Trophoblast cell (in vitro differentiated cells and primary cell): ENCODE results near the gene ITGA11.
A peak's percentile ranks its signal among the peaks of the same experiment; 100 is the strongest.

Experiments
- DNase-seq, 2 donors: peaks; one replicate each; pipeline ENCODE4 v3.0.0-alpha.2; 2016
- H2AFZ ChIP-seq: 2 replicates; pipeline ENCODE4 v1.6.1; 2013; ENCODE audit warnings: low read length, moderate library complexity, mild to moderate bottlenecking; ENCODE audit not compliant: insufficient read depth, poor library complexity
- H2AK5ac ChIP-seq: 2 replicates; pipeline ENCODE4 v1.6.1; 2013; ENCODE audit warnings: mild to moderate bottlenecking, low read length
- H2BK120ac ChIP-seq: 2 replicates; pipeline ENCODE4 v1.6.1; 2013; ENCODE audit warnings: low read length, mild to moderate bottlenecking, moderate library complexity; ENCODE audit not compliant: insufficient read depth, poor library complexity
- H2BK12ac ChIP-seq: 2 replicates; pipeline ENCODE4 v1.6.1; 2013; ENCODE audit warnings: mild to moderate bottlenecking, low read length, moderate library complexity
- H2BK5ac ChIP-seq: 2 replicates; pipeline ENCODE4 v1.6.1; 2013; ENCODE audit warnings: low read length, low read depth, moderate library complexity, mild to moderate bottlenecking; ENCODE audit not compliant: poor library complexity
- H3K14ac ChIP-seq: 2 replicates; pipeline ENCODE4 v1.6.1; 2013; ENCODE audit warnings: mild to moderate bottlenecking, low read length
- H3K18ac ChIP-seq: 2 replicates; pipeline ENCODE4 v1.6.1; 2013; ENCODE audit warnings: mild to moderate bottlenecking, low read length
- H3K23ac ChIP-seq: 2 replicates; pipeline ENCODE4 v1.6.1; 2013; ENCODE audit warnings: low read length
- H3K27ac ChIP-seq: 2 replicates; pipeline ENCODE4 v1.5.1; 2013; ENCODE audit warnings: low read depth, mild to moderate bottlenecking, inconsistent platforms, low read length, moderate library complexity
- H3K27me3 ChIP-seq: 2 replicates; pipeline ENCODE4 v1.6.1; 2013; ENCODE audit warnings: inconsistent platforms, mild to moderate bottlenecking, low read length, moderate library complexity; ENCODE audit not compliant: insufficient read depth
- H3K36me3 ChIP-seq, 2 experiments: 1 replicate in 1 of 2; 2 replicates in 1 of 2; pipeline ENCODE4 v1.6.1; 2013; ENCODE audit warnings: low read length in 2 of 2, mild to moderate bottlenecking in 2 of 2, moderate library complexity in 1 of 2; ENCODE audit not compliant: insufficient read depth in 2 of 2, control insufficient read depth in 1 of 2
- H3K4ac ChIP-seq: 2 replicates; pipeline ENCODE4 v1.6.1; 2013; ENCODE audit warnings: low read depth, mild to moderate bottlenecking, low read length, moderate library complexity
- H3K4me1 ChIP-seq, 2 experiments: 1 replicate in 1 of 2; 2 replicates in 1 of 2; pipeline ENCODE4 v1.6.1; 2013; ENCODE audit warnings: low read length in 2 of 2, mild to moderate bottlenecking in 2 of 2, moderate library complexity in 1 of 2; ENCODE audit not compliant: insufficient read depth in 2 of 2, control insufficient read depth in 1 of 2
- H3K4me2 ChIP-seq: 2 replicates; pipeline ENCODE4 v1.6.1; 2013; ENCODE audit warnings: inconsistent platforms, mild to moderate bottlenecking, low read length, moderate library complexity
- H3K4me3 ChIP-seq: 2 replicates; pipeline ENCODE4 v1.5.1; 2013; ENCODE audit warnings: mild to moderate bottlenecking, low read depth, low read length, inconsistent platforms
- H3K79me1 ChIP-seq: one replicate; pipeline ENCODE4 v1.6.1; 2013; ENCODE audit warnings: low read length
- H3K79me2 ChIP-seq: 2 replicates; pipeline ENCODE4 v1.6.1; 2013; ENCODE audit warnings: low read length, mild to moderate bottlenecking; ENCODE audit not compliant: control insufficient read depth, insufficient read depth, poor library complexity
- H3K9ac ChIP-seq: 2 replicates; pipeline ENCODE4 v1.6.1; 2013; ENCODE audit warnings: mild to moderate bottlenecking, low read length
- H3K9me3 ChIP-seq: 2 replicates; pipeline ENCODE4 v1.6.1; 2013; ENCODE audit warnings: low read depth, mild to moderate bottlenecking, control low read depth, inconsistent platforms, low read length; ENCODE audit not compliant: insufficient read depth
- H4K12ac ChIP-seq: 2 replicates; pipeline ENCODE4 v1.6.1; 2013; ENCODE audit warnings: low read depth, mild to moderate bottlenecking, low read length, moderate library complexity
- H4K8ac ChIP-seq: 2 replicates; pipeline ENCODE4 v1.6.1; 2013; ENCODE audit warnings: low read depth, mild to moderate bottlenecking, low read length, moderate library complexity
- H4K91ac ChIP-seq: one replicate; pipeline ENCODE4 v1.6.1; 2013; ENCODE audit warnings: low read depth, mild to moderate bottlenecking, low read length, moderate library complexity
- WGBS: extraction: QIAGEN DNeasy Blood & Tissue Kit; methylation state at CpG from one replicate; pipeline ENCODE4 v1.1.7; 2013; ENCODE audit warnings: missing lambda C conversion rate; ENCODE audit not compliant: insufficient read length, insufficient coverage; ENCODE audit errors: extremely low coverage; 5-methylcytosine and 5-hydroxymethylcytosine counted together

The ITGA11 gene

DNA sequence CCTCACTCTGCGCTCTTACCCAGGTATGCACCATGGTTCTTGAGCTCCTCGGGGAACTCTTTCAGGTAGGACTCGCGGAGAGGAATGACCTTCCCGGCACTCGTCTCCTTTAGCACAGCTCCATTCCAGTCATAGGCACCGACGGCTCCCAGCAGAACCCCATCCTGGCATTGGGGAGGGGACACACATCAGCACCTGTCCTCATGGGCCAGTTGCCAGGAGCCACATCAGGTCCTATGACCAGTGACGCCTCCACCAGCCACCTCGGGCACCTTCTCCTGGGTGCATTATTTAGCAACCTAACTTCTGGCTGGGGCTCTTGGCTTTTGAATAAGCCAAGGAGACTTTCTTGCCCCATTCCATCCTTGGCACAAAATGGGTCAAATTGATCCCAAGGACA is 92.5 kb downstream of the ITGA11 start:
- Histone ChIP-seq H2AFZ (no peak overlapping the region), H3K9me3 (no peaks in the 10 kb centered on the region), H2BK120ac (no peak overlapping the region), H2BK12ac (no peak overlapping the region), H3K4ac (no peak overlapping the region), H4K12ac (no peak overlapping the region), H2AK5ac (no peak overlapping the region), H3K27me3 (no peaks in the 10 kb centered on the region), H3K9ac (no peak overlapping the region), H4K8ac (no peak overlapping the region), H2BK5ac (no peak overlapping the region), H3K27ac (no peak overlapping the region), H3K4me2 (no peak overlapping the region), H3K4me3 (no peak overlapping the region), H3K23ac (no peak overlapping the region), H3K79me1 (no peaks in the 10 kb centered on the region), H3K14ac (no peak overlapping the region), H3K18ac (no peak overlapping the region), H3K4me1 (peaks cover 0 to 2% of the 10 kb centered on the region in 2 experiments), H4K91ac (no peak overlapping the region), H3K36me3 (no peaks in the 10 kb centered on the region), H3K79me2 (no peaks in the 10 kb centered on the region)
- no CpG with 5 or more reads among the region's 10 CpGs for WGBS
- no peak for DNase-seq

DNA sequence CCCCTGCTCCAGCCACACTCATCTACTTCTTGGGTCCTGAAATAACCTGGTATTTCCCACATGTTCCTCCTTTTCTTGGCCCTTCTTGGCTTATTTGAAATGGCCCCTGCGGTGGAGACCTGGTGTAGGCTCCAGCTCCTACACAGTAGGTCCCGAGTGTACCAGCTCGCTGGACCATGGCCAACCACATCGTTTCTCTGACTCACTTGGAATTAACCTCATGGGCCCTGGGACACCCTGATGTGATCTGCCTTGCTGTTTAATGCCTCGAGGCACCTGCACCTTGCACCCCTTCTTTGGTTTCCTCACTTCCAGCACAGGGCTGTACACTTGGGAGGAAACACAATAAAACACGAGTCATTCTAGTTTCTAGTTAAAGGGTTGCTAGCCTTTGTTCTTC is 94.1 kb downstream of the ITGA11 start:
- Histone ChIP-seq H4K91ac (no peak overlapping the region), H2AFZ (no peak overlapping the region), H4K8ac (no peak overlapping the region), H3K4me3 (no peak overlapping the region), H3K36me3 (no peaks in the 10 kb centered on the region), H3K4me1 (peaks cover 0 to 2% of the 10 kb centered on the region in 2 experiments), H3K23ac (no peak overlapping the region), H3K9me3 (no peaks in the 10 kb centered on the region), H3K18ac (no peak overlapping the region), H3K27me3 (no peaks in the 10 kb centered on the region), H3K4me2 (no peak overlapping the region), H3K14ac (no peak overlapping the region), H3K79me1 (no peaks in the 10 kb centered on the region), H3K79me2 (no peaks in the 10 kb centered on the region), H2BK12ac (no peak overlapping the region), H3K27ac (no peak overlapping the region), H2AK5ac (no peak overlapping the region), H3K4ac (no peak overlapping the region), H2BK5ac (no peak overlapping the region), H4K12ac (no peak overlapping the region), H3K9ac (no peak overlapping the region), H2BK120ac (no peak overlapping the region)
- no CpG with 5 or more reads among the region's 6 CpGs for WGBS
- no peak for DNase-seq

DNA sequence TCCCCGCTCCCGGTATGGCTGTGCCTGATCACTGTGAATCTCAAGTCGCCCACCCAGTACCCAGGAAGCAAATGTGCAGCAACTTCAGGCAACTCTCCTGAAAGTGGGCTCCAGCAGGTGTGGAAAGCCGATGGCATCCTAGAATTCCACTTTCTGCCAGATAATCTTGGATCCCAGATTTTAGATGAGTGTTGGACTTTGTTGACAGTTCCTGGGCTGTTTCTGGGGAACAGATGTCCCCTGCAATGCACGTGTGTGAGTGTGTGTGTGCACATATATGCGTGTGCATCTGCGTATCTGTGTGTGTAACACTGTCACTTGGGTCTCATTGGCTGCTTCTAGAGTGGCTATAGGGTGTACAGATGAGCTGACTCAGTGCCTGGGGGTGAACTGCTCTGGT is 95.4 kb downstream of the ITGA11 start:
- WGBS, result no CpG with 5 or more reads among the region's 7 CpGs
- Histone ChIP-seq H3K4me3 (no peak overlapping the region), H3K79me1 (no peaks in the 10 kb centered on the region), H2AK5ac (no peak overlapping the region), H3K4ac (no peak overlapping the region), H4K8ac (no peak overlapping the region), H4K91ac (no peak overlapping the region), H3K27ac (no peak overlapping the region), H3K4me2 (no peak overlapping the region), H4K12ac (no peak overlapping the region), H3K27me3 (no peaks in the 10 kb centered on the region), H3K79me2 (no peaks in the 10 kb centered on the region), H2BK12ac (no peak overlapping the region), H3K14ac (no peak overlapping the region), H3K4me1 (peaks cover 0 to 2% of the 10 kb centered on the region in 2 experiments), H3K18ac (no peak overlapping the region), H3K36me3 (no peaks in the 10 kb centered on the region), H2BK5ac (no peak overlapping the region), H3K9ac (no peak overlapping the region), H3K23ac (no peak overlapping the region), H3K9me3 (no peaks in the 10 kb centered on the region), H2BK120ac (no peak overlapping the region), H2AFZ (no peak overlapping the region)
- no peak for DNase-seq

DNA sequence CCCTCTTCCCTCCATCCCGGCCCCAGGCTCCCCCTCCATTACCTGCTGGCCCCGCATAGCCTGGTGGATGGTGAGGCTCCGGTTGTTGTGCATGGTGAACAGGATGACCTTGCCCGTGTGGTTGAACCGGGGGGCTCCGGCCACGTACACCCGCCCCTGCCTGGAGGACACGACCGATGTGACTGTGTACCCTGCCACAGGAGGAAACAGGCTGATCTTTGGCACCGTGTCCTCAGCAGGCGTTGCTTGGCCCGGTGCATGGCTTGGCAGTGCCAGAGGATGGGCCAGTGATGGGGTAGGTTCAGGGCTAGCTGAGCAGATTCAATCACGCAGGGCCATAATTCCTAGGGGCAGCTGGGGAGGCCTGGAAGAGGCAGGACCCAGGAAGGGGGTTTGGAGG is 96.3 kb downstream of the ITGA11 start:
- H3K9me3 ChIP-seq, result no peaks in the 10 kb centered on the region
- no peak overlapping the region for H3K4ac ChIP-seq
- H2AK5ac ChIP-seq, result no peak overlapping the region
- H4K12ac ChIP-seq, result no peak overlapping the region
- H3K79me2 ChIP-seq, result no peaks in the 10 kb centered on the region
- H3K4me2 ChIP-seq, result no peak overlapping the region
- H3K4me1 ChIP-seq, result peaks cover 0 to 1% of the 10 kb centered on the region in 2 experiments
- H3K14ac ChIP-seq, result no peak overlapping the region
- no CpG with 5 or more reads among the region's 14 CpGs for WGBS
- H3K27me3 ChIP-seq, result no peaks in the 10 kb centered on the region
- H3K4me3 ChIP-seq, result peak overlapping the region; percentile 39
- H4K91ac ChIP-seq, result no peak overlapping the region
- H4K8ac ChIP-seq, result no peak overlapping the region
- no peak overlapping the region for H2AFZ ChIP-seq
- H2BK5ac ChIP-seq, result no peak overlapping the region
- no peak for DNase-seq
- H3K9ac ChIP-seq, result no peak overlapping the region
- no peak overlapping the region for H3K27ac ChIP-seq
- H3K79me1 ChIP-seq, result no peaks in the 10 kb centered on the region
- H3K36me3 ChIP-seq, result no peaks in the 10 kb centered on the region
- H3K18ac ChIP-seq, result no peak overlapping the region
- H2BK12ac ChIP-seq, result no peak overlapping the region
- no peak overlapping the region for H2BK120ac ChIP-seq
- no peak overlapping the region for H3K23ac ChIP-seq
